HAP-1 (cell line): ENCODE measurements around the gene ATXN7L1.

Experiments used
- DNase-seq, 2 experiments: peaks; one replicate each; pipeline ENCODE4 v3.0.0-alpha.2; 2016 to 2020; ENCODE audit warnings: low spot score in 2 of 2
- H3K27me3 ChIP-seq: fragments of 250-450 bp; sonication (Bioruptor Pico); 2 replicates; pipeline ENCODE4 v1.5.1; 2020; ENCODE audit warnings: low read depth, mild to moderate bottlenecking, moderate library complexity
- H3K36me3 ChIP-seq: fragments of 250-450 bp; sonication (Bioruptor Pico); replicated peaks from 2 replicates; pipeline ENCODE4 v1.5.1; 2020; ENCODE audit warnings: mild to moderate bottlenecking
- H3K4me1 ChIP-seq: fragments of 250-450 bp; sonication (Bioruptor Pico); 2 replicates; pipeline ENCODE4 v1.5.1; 2020; ENCODE audit warnings: mild to moderate bottlenecking
- H3K4me3 ChIP-seq: fragments of 250-450 bp; sonication (Bioruptor Pico); 2 replicates; pipeline ENCODE4 v1.5.1; 2020; ENCODE audit warnings: mild to moderate bottlenecking, moderate library complexity
- H3K9me3 ChIP-seq: fragments of 250-450 bp; sonication (Bioruptor Pico); 2 replicates; pipeline ENCODE4 v1.5.1; 2020; ENCODE audit warnings: mild to moderate bottlenecking, moderate library complexity
- in situ Hi-C: fragments of 300-500 bp; cut with MboI; formaldehyde crosslinking; loops from 3 replicates; pipeline ENCODE4 v1.14.3; 2020; ENCODE audit warnings: low sequenced_read_pairs, inconsistent platforms, mixed read lengths

Gene ATXN7L1

DNA sequence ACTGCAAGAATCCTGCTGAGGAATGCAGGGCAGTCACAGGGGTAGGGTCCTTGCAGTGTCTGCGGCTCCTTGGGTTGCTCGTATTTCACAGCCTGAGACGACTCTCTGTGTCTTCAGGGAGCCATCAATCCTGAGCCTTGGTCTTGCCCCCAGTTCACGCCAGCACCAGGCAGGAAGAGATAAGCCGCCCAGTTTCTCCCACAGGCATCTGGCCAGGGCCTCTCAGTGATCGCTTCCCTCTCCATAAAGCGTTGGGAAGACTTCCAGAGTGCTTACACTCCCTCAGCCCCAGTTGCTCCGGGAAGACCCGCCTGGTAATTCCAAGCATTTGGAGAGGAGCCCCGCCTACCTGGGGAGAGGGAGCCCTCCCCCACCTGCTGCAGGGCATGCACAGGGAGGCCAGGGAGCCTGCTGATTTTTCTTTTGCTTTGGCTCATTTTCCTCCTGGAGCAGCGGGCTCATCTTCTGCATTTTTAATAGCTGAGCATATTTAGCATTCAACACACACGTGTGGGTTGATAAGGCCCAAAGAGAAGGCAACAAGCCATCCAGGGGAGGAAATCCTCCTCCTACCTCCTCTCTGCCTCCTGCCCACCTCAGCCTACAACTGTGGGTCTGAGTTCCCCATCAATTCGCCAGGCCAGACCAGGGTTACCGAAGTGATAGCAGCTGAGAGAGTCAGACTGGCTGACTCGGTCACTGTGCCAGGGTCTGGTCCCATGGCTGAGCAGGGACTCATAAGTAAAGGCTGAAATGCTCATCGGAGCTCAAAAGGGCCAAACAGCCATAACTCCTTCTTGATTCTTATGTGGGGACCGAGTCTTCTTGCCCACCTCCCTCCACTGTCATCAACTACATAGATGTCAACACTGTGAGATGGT is 220.7 kb downstream of the ATXN7L1 start:
- DNase-seq = peak in 1 of 2 experiments; percentile 48
- in situ Hi-C loops = loop anchor here (25.0 kb wide), 1 partner anchor 507 kb away; no protein-coding TSS in a partner anchor
- H3K4me3 ChIP-seq = no peak overlapping the region
- H3K9me3 ChIP-seq = no peaks in the 10 kb centered on the region
- H3K4me1 ChIP-seq = no peaks in the 10 kb centered on the region
- H3K36me3 ChIP-seq = no peaks in the 10 kb centered on the region
- H3K27me3 ChIP-seq = no peaks in the 10 kb centered on the region

DNA sequence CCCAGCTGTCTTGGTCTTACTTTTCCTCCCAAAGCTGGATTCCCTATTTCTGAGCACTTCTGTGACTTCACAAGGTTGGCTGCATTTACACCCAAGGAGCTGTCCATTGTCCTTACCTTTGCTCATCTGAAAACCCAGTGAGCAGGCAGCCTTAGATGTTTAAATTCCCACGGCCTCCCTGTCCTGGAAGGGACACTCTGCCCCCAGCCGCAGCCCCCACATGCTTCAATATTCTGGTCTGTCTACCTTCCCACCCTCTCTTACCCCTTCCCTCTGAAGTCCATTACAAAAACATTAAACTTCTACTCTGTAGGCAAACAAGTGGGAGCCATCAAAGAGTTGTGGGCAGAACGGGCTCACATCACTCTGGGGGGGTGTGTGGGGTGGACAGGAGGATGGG is 221.3 kb downstream of the ATXN7L1 start:
- in situ Hi-C loops = loop anchor here (25.0 kb wide), 1 partner anchor 507 kb away; no protein-coding TSS in a partner anchor
- DNase-seq = no peak
- Histone ChIP-seq H3K36me3 (no peaks in the 10 kb centered on the region), H3K4me3 (no peak overlapping the region), H3K9me3 (no peaks in the 10 kb centered on the region), H3K4me1 (no peaks in the 10 kb centered on the region), H3K27me3 (no peaks in the 10 kb centered on the region)

DNA sequence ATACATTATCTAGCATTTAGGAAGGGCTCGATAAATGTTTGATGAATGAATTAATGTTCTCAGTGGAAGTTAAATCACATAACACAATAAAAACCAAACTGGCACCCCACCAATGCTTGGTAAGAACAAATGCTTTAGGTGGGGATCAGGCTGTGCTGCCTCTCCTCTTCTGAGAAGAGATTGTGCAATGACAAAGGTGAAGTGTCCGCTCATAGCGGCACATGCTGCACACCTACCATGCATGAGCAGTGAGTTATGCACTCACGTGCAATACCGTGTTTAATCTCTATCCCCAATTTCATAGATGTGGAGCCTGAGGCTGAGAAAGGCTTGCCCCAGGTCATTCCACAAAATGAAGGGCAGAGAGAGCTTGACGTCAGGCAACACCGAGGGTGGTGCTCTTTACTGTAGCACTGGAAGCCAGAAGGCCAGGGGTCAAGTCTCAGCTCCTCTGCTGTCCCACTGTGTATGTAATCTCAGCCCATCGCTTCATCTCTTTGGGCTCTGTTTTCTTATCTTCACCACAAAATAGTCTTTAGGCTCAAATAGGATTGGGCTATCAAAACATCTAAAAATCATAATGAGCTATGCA is 222.2 kb downstream of the ATXN7L1 start:
- H3K4me3 ChIP-seq = no peak overlapping the region
- H3K4me1 ChIP-seq = peaks cover under 1% of the 10 kb centered on the region
- H3K9me3 ChIP-seq = no peaks in the 10 kb centered on the region
- H3K36me3 ChIP-seq = no peaks in the 10 kb centered on the region
- H3K27me3 ChIP-seq = no peaks in the 10 kb centered on the region
- DNase-seq = no peak
- in situ Hi-C loops = loop anchor here (25.0 kb wide), 1 partner anchor 508 kb away; no protein-coding TSS in a partner anchor

DNA sequence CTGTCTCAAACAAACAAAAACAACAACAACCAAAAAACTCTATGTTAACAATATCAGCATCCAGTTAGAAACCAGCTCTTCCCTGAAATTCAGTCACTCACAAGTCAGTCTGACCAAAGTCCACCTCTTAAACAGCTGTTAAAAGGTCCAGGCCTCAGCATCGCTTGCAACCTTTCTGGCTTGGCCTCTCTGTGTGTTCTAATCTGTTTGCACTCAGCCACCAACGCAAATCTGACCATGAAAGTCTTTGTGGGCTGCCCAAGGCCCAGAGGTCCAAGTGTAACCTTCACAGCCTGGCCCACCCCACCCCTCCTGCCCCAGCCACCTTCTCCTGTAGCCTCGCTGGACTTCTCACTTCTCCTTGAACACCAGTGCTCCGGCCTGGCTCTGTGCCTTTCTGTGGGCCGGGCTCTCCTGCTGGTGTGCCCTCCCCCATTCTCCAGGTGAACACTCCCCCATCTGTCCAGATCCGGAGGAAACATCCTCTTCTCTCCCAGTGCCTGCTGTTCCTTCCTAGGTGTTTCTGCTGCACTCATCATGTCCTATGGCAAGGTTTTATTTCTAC is 222.9 kb downstream of the ATXN7L1 start:
- in situ Hi-C loops = loop anchor here (25.0 kb wide), 1 partner anchor 509 kb away; no protein-coding TSS in a partner anchor
- peaks cover 7% of the 10 kb centered on the region for H3K4me1 ChIP-seq

DNA sequence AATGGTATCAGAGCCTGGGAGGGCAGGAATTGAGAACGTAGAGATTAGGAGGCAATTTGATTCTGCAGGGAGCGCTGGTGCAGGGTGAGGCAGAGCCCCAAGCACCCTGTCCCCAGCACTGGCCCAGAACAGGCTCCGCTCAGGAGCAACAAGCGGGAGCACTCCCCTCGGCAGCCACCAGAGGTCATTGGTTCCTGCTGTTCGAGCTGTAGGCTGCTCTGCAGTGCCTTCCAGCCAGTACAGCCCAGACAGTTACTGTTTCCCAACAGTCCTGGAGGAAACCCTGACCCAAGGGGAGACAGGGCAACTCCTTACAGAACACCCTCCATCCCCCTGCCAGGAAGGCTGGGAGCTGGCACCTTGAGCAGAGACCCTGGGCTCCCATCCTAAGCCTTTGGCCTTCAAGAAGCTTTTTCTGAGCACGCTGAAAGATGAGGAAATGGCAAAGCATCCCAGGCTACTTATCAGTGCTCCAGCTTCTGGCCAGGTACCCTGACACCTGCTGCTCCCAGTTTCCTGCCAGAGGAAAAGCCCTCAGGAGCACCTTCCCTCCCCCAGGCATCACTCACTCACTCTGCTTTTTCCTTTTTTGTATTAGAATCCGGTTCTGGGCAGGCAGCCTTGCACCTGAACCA is 223.9 kb downstream of the ATXN7L1 start:
- in situ Hi-C loops = loop anchor here (25.0 kb wide), 1 partner anchor 510 kb away; no protein-coding TSS in a partner anchor
- Histone ChIP-seq H3K4me3 (no peak overlapping the region), H3K27me3 (no peaks in the 10 kb centered on the region), H3K36me3 (no peaks in the 10 kb centered on the region), H3K4me1 (peaks cover 7% of the 10 kb centered on the region), H3K9me3 (no peaks in the 10 kb centered on the region)
- DNase-seq = peak; percentile 68 to 86

More for the DNA sequence above, 222.9 kb downstream of the ATXN7L1 start:
- H3K27me3 ChIP-seq = no peaks in the 10 kb centered on the region
- H3K9me3 ChIP-seq = no peaks in the 10 kb centered on the region
- no peaks in the 10 kb centered on the region for H3K36me3 ChIP-seq
- no peak for DNase-seq
- H3K4me3 ChIP-seq = no peak overlapping the region

DNA sequence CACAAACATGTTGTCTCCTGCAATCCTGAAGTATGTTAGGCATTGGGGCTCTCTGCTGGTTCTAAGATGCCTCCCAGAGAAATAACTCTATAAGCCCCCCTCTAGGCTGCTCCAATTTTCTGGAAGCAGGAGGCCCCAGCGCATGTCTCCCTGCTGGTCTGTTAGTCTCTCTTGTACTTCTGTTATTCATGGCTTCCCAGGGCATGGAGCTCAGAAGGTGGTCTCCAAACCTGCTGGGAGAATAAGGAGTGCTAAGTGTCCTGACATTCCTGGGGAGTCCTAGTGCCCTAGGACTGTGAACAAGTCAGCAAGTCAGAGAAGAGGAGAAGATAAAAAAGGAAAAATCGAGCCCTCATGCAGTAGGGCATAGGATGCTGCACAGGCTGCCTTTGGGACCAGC is 224.6 kb downstream of the ATXN7L1 start:
- Histone ChIP-seq H3K36me3 (no peaks in the 10 kb centered on the region), H3K4me1 (peaks cover 7% of the 10 kb centered on the region), H3K9me3 (no peaks in the 10 kb centered on the region), H3K27me3 (no peaks in the 10 kb centered on the region), H3K4me3 (no peak overlapping the region)
- in situ Hi-C loops = loop anchor here (25.0 kb wide), 1 partner anchor 511 kb away; no protein-coding TSS in a partner anchor
- DNase-seq = no peak

DNA sequence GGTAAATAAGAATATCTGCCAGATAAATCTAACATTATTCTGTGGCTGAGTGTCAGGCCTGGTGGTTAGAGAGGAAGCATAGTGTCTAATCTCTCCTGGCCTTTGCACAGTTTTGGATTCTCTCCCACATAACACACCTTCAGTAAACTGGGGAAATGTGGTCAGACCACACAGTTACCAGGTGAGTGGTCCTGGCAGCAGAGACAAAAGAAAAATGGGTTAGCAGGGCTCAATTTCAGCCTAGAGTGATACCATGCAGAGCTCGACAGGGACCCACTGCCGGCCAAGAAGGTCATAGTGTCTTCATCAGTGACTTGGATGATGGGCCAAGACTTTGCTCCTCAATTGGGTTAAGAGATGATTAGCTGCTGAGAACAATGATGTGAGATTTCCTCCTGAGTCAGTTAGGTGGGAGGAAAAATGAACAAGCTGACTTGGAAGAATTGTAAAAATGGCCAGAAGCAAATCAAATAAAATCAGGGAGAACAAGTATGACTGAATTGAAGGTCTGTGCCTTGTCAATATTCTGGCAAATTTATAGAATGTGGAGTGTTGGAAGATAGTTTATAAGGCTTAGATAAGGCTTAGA is 225.9 kb downstream of the ATXN7L1 start:
- Histone ChIP-seq H3K36me3 (no peaks in the 10 kb centered on the region), H3K27me3 (no peaks in the 10 kb centered on the region), H3K4me3 (no peak overlapping the region), H3K9me3 (no peaks in the 10 kb centered on the region), H3K4me1 (peaks cover 7% of the 10 kb centered on the region)
- no peak for DNase-seq
- in situ Hi-C loops = loop anchor here (25.0 kb wide), 1 partner anchor 512 kb away; no protein-coding TSS in a partner anchor

DNA sequence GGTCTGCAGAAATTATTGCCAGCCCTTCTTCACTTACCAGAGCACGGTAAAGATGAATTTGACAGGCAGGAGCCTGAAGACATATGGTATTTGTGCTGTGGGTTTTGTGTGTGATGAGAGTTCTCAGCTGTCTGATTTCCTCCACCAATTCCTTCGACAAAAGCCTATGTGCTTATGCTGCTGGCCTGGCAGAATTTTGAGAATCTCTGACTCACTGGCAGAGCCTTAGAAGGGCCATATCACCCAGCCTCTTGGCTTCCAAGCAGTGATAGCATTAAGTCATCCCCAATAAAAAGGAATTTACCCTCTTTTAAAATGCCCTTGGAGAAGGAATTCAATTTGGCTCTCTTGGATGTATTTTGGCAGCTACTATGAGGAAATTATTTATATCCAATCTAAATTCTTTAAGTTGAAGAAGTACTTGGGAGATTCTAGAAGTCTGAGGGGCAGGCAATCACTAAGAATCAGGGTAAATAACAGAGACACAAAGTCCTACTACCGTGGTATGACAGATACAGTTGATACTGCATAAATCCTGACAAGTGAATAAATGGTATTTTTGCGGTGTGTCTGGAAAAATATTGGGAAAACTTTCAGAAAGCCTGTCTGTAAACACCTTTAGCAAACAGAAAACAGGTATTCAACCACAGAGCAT is 226.5 kb downstream of the ATXN7L1 start:
- Histone ChIP-seq H3K4me3 (no peak overlapping the region), H3K4me1 (peaks cover 7% of the 10 kb centered on the region), H3K36me3 (no peaks in the 10 kb centered on the region), H3K9me3 (no peaks in the 10 kb centered on the region), H3K27me3 (no peaks in the 10 kb centered on the region)
- DNase-seq = no peak
- in situ Hi-C loops = loop anchor here (25.0 kb wide), 2 partner anchors 387 to 512 kb away; no protein-coding TSS in a partner anchor

DNA sequence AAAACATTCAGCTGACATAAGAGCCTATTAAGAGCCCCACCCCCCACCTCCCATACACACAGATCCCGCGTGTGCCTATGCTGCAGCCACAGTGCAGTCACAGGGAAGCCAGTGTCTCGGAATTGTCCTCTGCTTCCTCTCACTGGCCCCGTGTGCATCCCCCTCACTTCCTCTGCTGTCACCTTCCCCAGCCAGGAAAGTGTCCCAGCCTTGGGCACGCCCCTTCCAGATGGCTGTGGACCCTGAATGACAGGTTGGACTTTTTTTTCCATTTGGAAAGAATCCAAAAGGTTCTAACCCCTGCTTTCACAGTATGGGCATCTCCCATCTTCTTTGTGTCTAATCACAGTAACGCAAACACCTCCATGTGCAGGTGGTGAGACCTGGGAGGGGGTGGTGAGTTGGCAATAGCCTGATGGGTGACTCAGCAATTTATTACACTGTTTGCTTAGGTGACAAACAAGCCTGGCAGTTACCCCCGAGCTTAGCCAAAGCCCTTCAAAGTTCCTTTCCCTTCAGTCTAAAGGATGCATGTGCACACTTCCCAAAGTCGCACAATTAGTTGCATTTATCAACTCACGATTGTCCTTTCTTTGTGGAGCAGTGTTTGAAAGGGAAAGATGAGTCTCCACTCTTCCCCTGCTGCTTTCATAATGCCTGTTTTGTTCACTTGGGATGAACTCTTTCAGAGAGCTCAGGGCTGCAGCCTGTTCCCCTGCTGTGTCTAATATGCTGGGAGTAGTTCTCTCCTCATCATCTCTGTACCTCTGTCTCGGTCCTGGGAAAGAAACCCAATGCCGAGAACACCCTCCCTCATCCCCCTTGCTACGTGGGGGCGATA is 227.6 kb downstream of the ATXN7L1 start:
- in situ Hi-C loops = loop anchor here (25.0 kb wide), 1 partner anchor 389 kb away; no protein-coding TSS in a partner anchor
- H3K4me1 ChIP-seq = peaks cover 7% of the 10 kb centered on the region

DNA sequence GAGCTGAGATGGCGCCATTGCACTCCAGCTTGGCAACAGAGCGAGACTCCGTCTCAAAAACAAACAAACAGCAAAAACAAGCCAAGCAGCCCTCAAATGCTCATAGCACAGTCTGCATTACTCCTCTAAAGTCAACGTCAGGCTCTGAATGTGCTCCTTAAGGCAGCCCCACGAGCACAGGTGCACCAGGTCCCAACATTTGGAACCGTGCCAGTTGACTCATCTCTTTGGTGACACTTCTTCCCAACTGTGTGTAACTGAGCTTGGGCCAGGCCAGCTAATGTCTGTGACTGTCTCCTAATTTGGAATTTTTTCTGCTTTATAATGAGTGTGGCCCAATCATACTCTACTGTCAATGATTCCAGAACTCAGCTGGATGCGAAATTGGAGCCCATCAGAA is 228.8 kb downstream of the ATXN7L1 start:
- Histone ChIP-seq H3K4me1 (peaks cover 7% of the 10 kb centered on the region), H3K27me3 (no peaks in the 10 kb centered on the region), H3K36me3 (no peaks in the 10 kb centered on the region), H3K9me3 (no peaks in the 10 kb centered on the region), H3K4me3 (no peak overlapping the region)
- in situ Hi-C loops = loop anchor here (25.0 kb wide), 1 partner anchor 390 kb away; no protein-coding TSS in a partner anchor
- DNase-seq = no peak

More for the DNA sequence above, 227.6 kb downstream of the ATXN7L1 start:
- Histone ChIP-seq H3K36me3 (no peaks in the 10 kb centered on the region), H3K27me3 (no peaks in the 10 kb centered on the region), H3K9me3 (no peaks in the 10 kb centered on the region), H3K4me3 (no peak overlapping the region)
- no peak for DNase-seq

DNA sequence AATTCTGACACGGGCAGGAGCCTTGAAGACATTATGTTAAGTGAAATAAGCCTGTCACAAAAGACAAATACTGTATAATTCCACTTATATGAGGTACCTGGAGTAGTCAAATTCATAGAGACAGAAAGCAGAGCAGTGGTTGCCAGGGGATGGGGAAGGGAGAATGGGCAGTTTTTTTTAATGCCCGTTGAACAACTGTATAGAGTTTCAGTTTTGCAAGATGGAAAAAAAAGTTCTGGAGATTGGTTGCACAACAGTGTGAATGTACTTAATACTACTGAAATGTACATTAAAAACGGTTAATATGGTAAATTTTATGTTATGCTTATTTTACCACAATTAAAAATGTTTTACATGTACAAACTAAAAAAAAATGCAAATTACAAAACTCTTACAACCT is 231.5 kb downstream of the ATXN7L1 start:
- DNase-seq = no peak
- no peaks in the 10 kb centered on the region for H3K36me3 ChIP-seq
- H3K27me3 ChIP-seq = no peaks in the 10 kb centered on the region
- no peak overlapping the region for H3K4me3 ChIP-seq
- H3K4me1 ChIP-seq = peaks cover 7% of the 10 kb centered on the region
- H3K9me3 ChIP-seq = no peaks in the 10 kb centered on the region
- in situ Hi-C loops = loop anchor here (25.0 kb wide), 1 partner anchor 392 kb away; no protein-coding TSS in a partner anchor

DNA sequence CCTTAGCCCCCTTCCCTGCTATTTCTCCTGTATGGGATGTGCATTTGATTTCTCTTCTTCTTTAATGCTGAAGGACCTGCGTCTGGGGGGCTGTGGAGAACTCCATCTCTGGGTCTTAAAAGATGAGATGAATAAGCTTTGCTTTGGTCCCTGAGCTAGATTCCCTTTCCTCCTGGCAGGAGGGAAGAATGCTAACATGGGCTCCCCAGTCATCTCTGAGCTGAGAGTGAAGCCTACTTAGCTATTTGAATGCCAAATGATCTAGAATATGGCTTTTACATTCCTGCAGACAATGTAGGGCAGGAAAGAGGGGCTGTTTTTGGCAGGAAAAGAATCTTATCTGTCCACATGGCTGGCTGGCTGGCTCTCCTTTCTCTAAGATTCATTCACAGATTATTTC is 232.5 kb downstream of the ATXN7L1 start:
- no peak for DNase-seq
- Histone ChIP-seq H3K4me3 (no peak overlapping the region), H3K27me3 (no peaks in the 10 kb centered on the region), H3K36me3 (no peaks in the 10 kb centered on the region), H3K4me1 (peaks cover 3% of the 10 kb centered on the region), H3K9me3 (no peaks in the 10 kb centered on the region)
- in situ Hi-C loops = loop anchor here (25.0 kb wide), 1 partner anchor 393 kb away; no protein-coding TSS in a partner anchor
